ENCODE results near the gene CBFA2T3. TPM values are rescaled to one million over a fixed set of nuclear protein-coding genes. Genes with fewer than 3 reads are reported as not detected.

Gene CBFA2T3
- total and polyA plus RNA-seq, 2 of the 8 experiments (the other 6 are each of a cell fraction or from before 2014, with no cell fraction given) = 0.51 to 1.3 TPM

GRCh38 chr16:88974080-88974915 lies 2.7 kb downstream of the CBFA2T3 start (continued):
- TF ChIP-seq CHD7 (IDR thresholded peaks at IDR 0.05; ENCODE audit: insufficient replicate concordance, low read length) (no peak), TAF1 (IDR thresholded peaks at IDR 0.05; ENCODE audit: low read depth, low read length) (no peak), ATF3 (IDR thresholded peaks at IDR 0.05; ENCODE audit: insufficient read depth, low read depth, low read length) (no peak), SAP30 (IDR thresholded peaks at IDR 0.05; ENCODE audit: insufficient read depth, insufficient replicate concordance, low read length) (no peak), BRCA1 (IDR thresholded peaks at IDR 0.05; ENCODE audit: low read depth, low read length) (no peak), SIRT6 (IDR thresholded peaks at IDR 0.05; ENCODE audit: low read length) (no peak), JUN (IDR thresholded peaks at IDR 0.05; ENCODE audit: low read depth, low read length) (no peak), SIX5 (IDR thresholded peaks at IDR 0.05; ENCODE audit: low read depth, low read length) (no peak)
- TF ChIP-seq, protein P1, sequence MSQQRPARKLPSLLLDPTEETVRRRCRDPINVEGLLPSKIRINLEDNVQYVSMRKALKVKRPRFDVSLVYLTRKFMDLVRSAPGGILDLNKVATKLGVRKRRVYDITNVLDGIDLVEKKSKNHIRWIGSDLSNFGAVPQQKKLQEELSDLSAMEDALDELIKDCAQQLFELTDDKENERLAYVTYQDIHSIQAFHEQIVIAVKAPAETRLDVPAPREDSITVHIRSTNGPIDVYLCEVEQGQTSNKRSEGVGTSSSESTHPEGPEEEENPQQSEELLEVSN (IDR thresholded peaks at IDR 0.05) = no peak
